DND-41 (cell line): ENCODE data around the gene PIGH.

Experiments
- CTCF ChIP-seq: IDR thresholded peaks from 2 replicates; pipeline ENCODE4 v1.5.1; 2012; ENCODE audit warnings: borderline replicate concordance, low read length, moderate library complexity, mild to moderate bottlenecking; ENCODE audit not compliant: poor library complexity, severe bottlenecking; ENCODE audit errors: extremely low read depth
- EZH2 ChIP-seq: IDR thresholded peaks from 3 replicates; pipeline ENCODE4 v1.6.1; 2012; ENCODE audit warnings: borderline replicate concordance, low read depth, mild to moderate bottlenecking, moderate library complexity, low read length, inconsistent platforms; ENCODE audit not compliant: severe bottlenecking

- no peak for TF ChIP-seq CTCF
- no peak for TF ChIP-seq EZH2
Measured at GRCh38 chr14:67638642-67639041, 38.6 kb upstream of the PIGH start.
